SK-N-SH treated with all-trans-retinoic acid at 6 μM for 48 hours (cell line): ENCODE data around the gene CDH6.

Source experiments
- ARNTL ChIP-seq: fragments of 450-650 bp; formaldehyde crosslinking; IDR thresholded peaks from 2 replicates; pipeline ENCODE4 v1.5.0; 2020; ENCODE audit warnings: low read depth, mild to moderate bottlenecking, moderate library complexity, borderline replicate concordance
- RARB ChIP-seq: fragments of 250-450 bp; sonication (Bioruptor Pico); IDR thresholded peaks from 2 replicates; pipeline ENCODE4 v1.8.0; 2021; ENCODE audit warnings: mild to moderate bottlenecking, moderate library complexity
- ZFP30 ChIP-seq: fragments of 450-650 bp; formaldehyde crosslinking; IDR thresholded peaks from 2 replicates; pipeline ENCODE4 v1.5.0; 2022; ENCODE audit warnings: mild to moderate bottlenecking, moderate library complexity
- ZNF8 ChIP-seq: fragments of 450-650 bp; formaldehyde crosslinking; IDR thresholded peaks from 2 replicates; pipeline ENCODE4 v1.5.0; 2020; ENCODE audit warnings: mild to moderate bottlenecking, moderate library complexity
- TF ChIP-seq, protein P1 (sequence below): fragments of 250-450 bp; sonication (Bioruptor Pico); IDR thresholded peaks from 2 replicates; pipeline ENCODE4 v1.8.0; 2020; ENCODE audit warnings: mild to moderate bottlenecking, moderate library complexity, borderline replicate concordance
- TF ChIP-seq, protein P2 (sequence below): fragments of 250-450 bp; sonication (Bioruptor Pico); IDR thresholded peaks from 2 replicates; pipeline ENCODE4 v1.5.1; 2021; ENCODE audit warnings: mild to moderate bottlenecking, moderate library complexity
- TF ChIP-seq, protein P3 (sequence below): fragments of 250-450 bp; sonication (Bioruptor Pico); IDR thresholded peaks from 2 replicates; pipeline ENCODE4 v1.5.1; 2020; ENCODE audit warnings: low read depth, mild to moderate bottlenecking, moderate library complexity

- TF ChIP-seq, protein P1, sequence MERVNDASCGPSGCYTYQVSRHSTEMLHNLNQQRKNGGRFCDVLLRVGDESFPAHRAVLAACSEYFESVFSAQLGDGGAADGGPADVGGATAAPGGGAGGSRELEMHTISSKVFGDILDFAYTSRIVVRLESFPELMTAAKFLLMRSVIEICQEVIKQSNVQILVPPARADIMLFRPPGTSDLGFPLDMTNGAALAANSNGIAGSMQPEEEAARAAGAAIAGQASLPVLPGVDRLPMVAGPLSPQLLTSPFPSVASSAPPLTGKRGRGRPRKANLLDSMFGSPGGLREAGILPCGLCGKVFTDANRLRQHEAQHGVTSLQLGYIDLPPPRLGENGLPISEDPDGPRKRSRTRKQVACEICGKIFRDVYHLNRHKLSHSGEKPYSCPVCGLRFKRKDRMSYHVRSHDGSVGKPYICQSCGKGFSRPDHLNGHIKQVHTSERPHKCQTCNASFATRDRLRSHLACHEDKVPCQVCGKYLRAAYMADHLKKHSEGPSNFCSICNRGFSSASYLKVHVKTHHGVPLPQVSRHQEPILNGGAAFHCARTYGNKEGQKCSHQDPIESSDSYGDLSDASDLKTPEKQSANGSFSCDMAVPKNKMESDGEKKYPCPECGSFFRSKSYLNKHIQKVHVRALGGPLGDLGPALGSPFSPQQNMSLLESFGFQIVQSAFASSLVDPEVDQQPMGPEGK (CRISPR knock-in tag) = no peak
- TF ChIP-seq, protein P2, sequence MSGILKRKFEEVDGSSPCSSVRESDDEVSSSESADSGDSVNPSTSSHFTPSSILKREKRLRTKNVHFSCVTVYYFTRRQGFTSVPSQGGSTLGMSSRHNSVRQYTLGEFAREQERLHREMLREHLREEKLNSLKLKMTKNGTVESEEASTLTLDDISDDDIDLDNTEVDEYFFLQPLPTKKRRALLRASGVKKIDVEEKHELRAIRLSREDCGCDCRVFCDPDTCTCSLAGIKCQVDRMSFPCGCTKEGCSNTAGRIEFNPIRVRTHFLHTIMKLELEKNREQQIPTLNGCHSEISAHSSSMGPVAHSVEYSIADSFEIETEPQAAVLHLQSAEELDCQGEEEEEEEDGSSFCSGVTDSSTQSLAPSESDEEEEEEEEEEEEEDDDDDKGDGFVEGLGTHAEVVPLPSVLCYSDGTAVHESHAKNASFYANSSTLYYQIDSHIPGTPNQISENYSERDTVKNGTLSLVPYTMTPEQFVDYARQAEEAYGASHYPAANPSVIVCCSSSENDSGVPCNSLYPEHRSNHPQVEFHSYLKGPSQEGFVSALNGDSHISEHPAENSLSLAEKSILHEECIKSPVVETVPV (CRISPR knock-in tag) = no peak
- no peak for TF ChIP-seq RARB (CRISPR knock-in tag)
- TF ChIP-seq, protein P3, sequence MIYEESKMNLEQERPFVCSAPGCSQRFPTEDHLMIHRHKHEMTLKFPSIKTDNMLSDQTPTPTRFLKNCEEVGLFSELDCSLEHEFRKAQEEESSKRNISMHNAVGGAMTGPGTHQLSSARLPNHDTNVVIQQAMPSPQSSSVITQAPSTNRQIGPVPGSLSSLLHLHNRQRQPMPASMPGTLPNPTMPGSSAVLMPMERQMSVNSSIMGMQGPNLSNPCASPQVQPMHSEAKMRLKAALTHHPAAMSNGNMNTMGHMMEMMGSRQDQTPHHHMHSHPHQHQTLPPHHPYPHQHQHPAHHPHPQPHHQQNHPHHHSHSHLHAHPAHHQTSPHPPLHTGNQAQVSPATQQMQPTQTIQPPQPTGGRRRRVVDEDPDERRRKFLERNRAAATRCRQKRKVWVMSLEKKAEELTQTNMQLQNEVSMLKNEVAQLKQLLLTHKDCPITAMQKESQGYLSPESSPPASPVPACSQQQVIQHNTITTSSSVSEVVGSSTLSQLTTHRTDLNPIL (CRISPR knock-in tag) = no peak
- TF ChIP-seq ZFP30 (CRISPR knock-in tag) = no peak
- no peak for TF ChIP-seq ARNTL (CRISPR knock-in tag)
- no peak for TF ChIP-seq ZNF8 (CRISPR knock-in tag)
These were observed 24.1 kb upstream of the CDH6 start for GRCh38 chr5:31169379-31169778.
